Sigmoid colon (tissue), 7 donors: ENCODE results near the gene TRPM2. TPM values are rescaled to one million over a fixed set of nuclear protein-coding genes. Genes with fewer than 3 reads are reported as not detected.

Experiments used
- DNase-seq: peaks from one replicate; pipeline ENCODE4 v3.0.0-alpha.2; 2019
- H3K27ac ChIP-seq, 4 donors: fragments of 200-600 bp; sonication (generic); one replicate each; pipeline ENCODE4 v1.5.1; 2016 to 2019; ENCODE audit warnings: mild to moderate bottlenecking in 1 of 4
- H3K27me3 ChIP-seq, 3 donors: fragments of 200-600 bp; sonication (generic); one replicate each; pipeline ENCODE4 v1.5.1; 2019; ENCODE audit warnings: mild to moderate bottlenecking in 1 of 3
- H3K36me3 ChIP-seq, 4 donors: fragments of 200-600 bp; sonication (generic); one replicate each; pipeline ENCODE4 v1.5.1; 2016 to 2019
- H3K4me1 ChIP-seq, 4 donors: fragments of 200-600 bp; sonication (generic); one replicate each; pipeline ENCODE4 v1.5.1; 2017 to 2019
- H3K4me3 ChIP-seq, 4 donors: fragments of 200-600 bp; sonication (generic); one replicate each; pipeline ENCODE4 v1.5.1; 2017 to 2019; ENCODE audit warnings: mild to moderate bottlenecking in 2 of 4, moderate library complexity in 1 of 4
- H3K9me3 ChIP-seq, 4 donors: fragments of 200-600 bp in 3 of 4; sonication (generic) in 3 of 4; one replicate each; pipeline versions ENCODE4 v1.5.1 to v1.6.1; 2013 to 2019
- EP300 ChIP-seq, 4 donors: sonication (generic); formaldehyde crosslinking; IDR thresholded peaks; one replicate each; pipeline ENCODE4 v1.6.1; 2017; ENCODE audit warnings: antibody characterized with exemption in 4 of 4
- POLR2A ChIP-seq, 2 donors: fragments of 450-650 bp; IDR thresholded peaks; one replicate each; pipeline ENCODE4 v1.6.1; 2016; ENCODE audit warnings: antibody characterized with exemption in 2 of 2, mild to moderate bottlenecking in 2 of 2, moderate library complexity in 2 of 2
- POLR2AphosphoS5 ChIP-seq, 4 donors: sonication (generic); formaldehyde crosslinking; IDR thresholded peaks; one replicate each; pipeline ENCODE4 v1.6.1; 2017; ENCODE audit warnings: antibody characterized with exemption in 4 of 4
- WGBS, 2 donors: extraction: QIAGEN DNeasy Blood & Tissue Kit; methylation state at CpG; one replicate each; pipeline ENCODE4 v1.1.7; 2013; 5-methylcytosine and 5-hydroxymethylcytosine counted together
- intact Hi-C: fragments of 100-400 bp; cut with DNase I; formaldehyde crosslinking; loops from one replicate; pipeline ENCODE4 v1.15.1; 2023
- polyA plus RNA-seq, 3 donors: library from polyadenylated mRNA; stranded (reverse); fragments of 200-250 nt; gene quantifications; one replicate each; pipeline ENCODE4 v1.2.3, GENCODE V29; 2013
- small RNA-seq, 3 donors: library from RNA; depleted of rRNA; stranded (forward); fragments of <200 nt; gene quantifications; one replicate each; pipeline ENCODE3, GENCODE V24; 2016
- total RNA-seq, 4 donors: library from RNA; depleted of rRNA; stranded (reverse); fragments of >200 nt; gene quantifications; one replicate each; pipeline ENCODE4 v1.1.0, GENCODE V29; 2016
- TF ChIP-seq, protein P1 (sequence below), 4 experiments: fragments of 450-650 bp in 3 of 4; fragments of 200-600 bp in 1 of 4; IDR thresholded peaks; one replicate each; pipeline ENCODE4 v1.5.1; 2016 to 2019; ENCODE audit warnings: antibody characterized with exemption in 4 of 4, mild to moderate bottlenecking in 3 of 4, moderate library complexity in 2 of 4
- donor health status: healthy with polysubstance abuse.
- donor health status: Bipolar disorder and iron deficiency.
- donor health status: healthy.

TRPM2 gene
- total and polyA plus RNA-seq, 7 donors: 1.6 to 4.9 (median 3.4) TPM

DNA sequence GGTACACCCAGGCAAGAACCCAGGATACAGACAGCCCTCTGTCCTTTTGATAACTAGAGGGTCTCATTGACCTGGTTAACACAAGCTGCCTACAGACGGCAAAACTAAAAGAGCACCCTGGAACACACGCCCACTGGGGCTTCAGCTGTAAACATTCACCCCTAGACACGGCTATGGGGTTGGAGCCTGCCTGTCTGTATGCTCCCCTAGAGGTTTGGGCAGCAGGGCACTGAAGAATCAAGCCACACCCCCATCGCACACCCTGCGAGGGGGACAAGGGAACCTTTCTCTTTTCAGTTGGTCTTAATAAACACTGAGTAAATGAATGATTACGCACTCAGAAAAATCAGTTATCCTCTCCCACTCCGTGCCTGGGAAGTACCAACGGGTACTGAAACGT is 137.4 kb downstream of the TRPM2 start:
- WGBS, 2 donors: 35 to 78% methylated on average over 9 of the region's 9 CpGs
- Histone ChIP-seq H3K36me3 (no peaks in the 10 kb centered on the region), H3K4me1 (no peaks in the 10 kb centered on the region), H3K27ac (no peak overlapping the region), H3K9me3 (peaks cover 0 to 11% (median 5%) of the 10 kb centered on the region in 4 donors), H3K27me3 (peaks cover 0 to 3% (median 0%) of the 10 kb centered on the region in 3 donors), H3K4me3 (no peak overlapping the region)
- DNase-seq: no peak
- intact Hi-C loops: no loop called here
- TF ChIP-seq, protein P1, sequence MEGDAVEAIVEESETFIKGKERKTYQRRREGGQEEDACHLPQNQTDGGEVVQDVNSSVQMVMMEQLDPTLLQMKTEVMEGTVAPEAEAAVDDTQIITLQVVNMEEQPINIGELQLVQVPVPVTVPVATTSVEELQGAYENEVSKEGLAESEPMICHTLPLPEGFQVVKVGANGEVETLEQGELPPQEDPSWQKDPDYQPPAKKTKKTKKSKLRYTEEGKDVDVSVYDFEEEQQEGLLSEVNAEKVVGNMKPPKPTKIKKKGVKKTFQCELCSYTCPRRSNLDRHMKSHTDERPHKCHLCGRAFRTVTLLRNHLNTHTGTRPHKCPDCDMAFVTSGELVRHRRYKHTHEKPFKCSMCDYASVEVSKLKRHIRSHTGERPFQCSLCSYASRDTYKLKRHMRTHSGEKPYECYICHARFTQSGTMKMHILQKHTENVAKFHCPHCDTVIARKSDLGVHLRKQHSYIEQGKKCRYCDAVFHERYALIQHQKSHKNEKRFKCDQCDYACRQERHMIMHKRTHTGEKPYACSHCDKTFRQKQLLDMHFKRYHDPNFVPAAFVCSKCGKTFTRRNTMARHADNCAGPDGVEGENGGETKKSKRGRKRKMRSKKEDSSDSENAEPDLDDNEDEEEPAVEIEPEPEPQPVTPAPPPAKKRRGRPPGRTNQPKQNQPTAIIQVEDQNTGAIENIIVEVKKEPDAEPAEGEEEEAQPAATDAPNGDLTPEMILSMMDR (IDR thresholded peaks at IDR 0.05): no peak
- TF ChIP-seq EP300 (IDR thresholded peaks at IDR 0.05) (no peak), POLR2A (IDR thresholded peaks at IDR 0.05) (no peak), POLR2AphosphoS5 (IDR thresholded peaks at IDR 0.05) (no peak)

Small RNA genes within 50 kb of the gene (small RNA-seq; reads per million reads assigned to genes)
- gene RF00285: 0 reads per million in 3 donors

Other genes starting within 250 kb of the TRPM2 start
- gene PWP2, start 246.2 kb upstream of the TRPM2 start, total RNA-seq: 1 to 10 TPM; 1.4 to 8.6 (median 6.1) TPM
- gene PWP2, start 246.2 kb upstream of the TRPM2 start, polyA plus RNA-seq: 10 to 100 TPM in 1 of 3 donors, 1 to 10 TPM in 2; 1.4 to 10.8 (median 1.8) TPM
- 10 to 100 TPM in 3 of 4 donors, 1 to 10 TPM in 1; 6.5 to 34.6 (median 10.9) TPM for gene GATD3, start 219.9 kb upstream of the TRPM2 start, total RNA-seq
- 10 to 100 TPM; 12.5 to 68.2 (median 12.6) TPM for gene GATD3, start 219.9 kb upstream of the TRPM2 start, polyA plus RNA-seq
- gene ICOSLG, start 112.7 kb upstream of the TRPM2 start, total RNA-seq: 1 to 10 TPM in 1 of 4 donors, under 1 TPM in 3; 0.27 to 1.1 (median 0.83) TPM
- 1 to 10 TPM in 1 of 3 donors, under 1 TPM in 2; 0.60 to 5.7 (median 0.92) TPM for gene ICOSLG, start 112.7 kb upstream of the TRPM2 start, polyA plus RNA-seq
- not detected for gene DNMT3L, start 91.7 kb upstream of the TRPM2 start, total RNA-seq
- gene DNMT3L, start 91.7 kb upstream of the TRPM2 start, polyA plus RNA-seq: not detected
- not detected for gene AIRE, start 67.7 kb upstream of the TRPM2 start, total RNA-seq
- gene AIRE, start 67.7 kb upstream of the TRPM2 start, polyA plus RNA-seq: under 1 TPM in 1 of 3 donors, not detected in 2; 0.61 TPM
- gene PFKL, start 53.6 kb upstream of the TRPM2 start, total RNA-seq: 10 to 100 TPM; 38.0 to 69.8 (median 50.4) TPM
- 100 to 1,000 TPM; 138 to 159 (median 157) TPM for gene PFKL, start 53.6 kb upstream of the TRPM2 start, polyA plus RNA-seq
- gene CFAP410, start 14.2 kb upstream of the TRPM2 start, total RNA-seq: 10 to 100 TPM; 25.8 to 31.1 (median 27.6) TPM
- 10 to 100 TPM; 12.7 to 31.7 (median 28.2) TPM for gene CFAP410, start 14.2 kb upstream of the TRPM2 start, polyA plus RNA-seq
- 1 to 10 TPM; 3.9 to 7.1 (median 5.4) TPM for gene LRRC3, start 101.9 kb downstream of the TRPM2 start, total RNA-seq
- 1 to 10 TPM in 1 of 3 donors, under 1 TPM in 2; under 0.01 to 2.9 (median 0.46) TPM for gene LRRC3, start 101.9 kb downstream of the TRPM2 start, polyA plus RNA-seq
- not detected for gene KRTAP10-1, start 186.6 kb downstream of the TRPM2 start, total RNA-seq
- gene KRTAP10-1, start 186.6 kb downstream of the TRPM2 start, polyA plus RNA-seq: not detected
- not detected for gene KRTAP10-2, start 197.9 kb downstream of the TRPM2 start, total RNA-seq
- gene KRTAP10-2, start 197.9 kb downstream of the TRPM2 start, polyA plus RNA-seq: not detected
- gene KRTAP10-3, start 205.2 kb downstream of the TRPM2 start, total RNA-seq: under 1 TPM in 1 of 4 donors, not detected in 3; 0.66 TPM
- not detected for gene KRTAP10-3, start 205.2 kb downstream of the TRPM2 start, polyA plus RNA-seq
- not detected for gene KRTAP10-4, start 220.1 kb downstream of the TRPM2 start, total RNA-seq
- not detected for gene KRTAP10-4, start 220.1 kb downstream of the TRPM2 start, polyA plus RNA-seq
- gene KRTAP10-5, start 227.0 kb downstream of the TRPM2 start, total RNA-seq: not detected
- gene KRTAP10-5, start 227.0 kb downstream of the TRPM2 start, polyA plus RNA-seq: not detected
- not detected for gene KRTAP10-6, start 238.9 kb downstream of the TRPM2 start, total RNA-seq
- not detected for gene KRTAP10-6, start 238.9 kb downstream of the TRPM2 start, polyA plus RNA-seq
- not detected for gene KRTAP10-7, start 247.0 kb downstream of the TRPM2 start, total RNA-seq
- gene KRTAP10-7, start 247.0 kb downstream of the TRPM2 start, polyA plus RNA-seq: not detected